Keratinocyte (primary cell): ENCODE measurements around the gene FAM169A. TPM values are rescaled to one million over a fixed set of nuclear protein-coding genes. Genes with fewer than 3 reads are reported as not detected.
"Not testable (repeated sequence)": the region's sequence is repeated elsewhere in the genome, so short reads cannot be mapped to it uniquely, and the experiment has no call there.

Source experiments
- DNase-seq: peaks from one replicate; pipeline ENCODE4 v3.0.0-alpha.2; 2011; ENCODE audit warnings: low read depth, missing footprints, low spot score
- FAIRE-seq: peaks from 2 replicates; lab custom pipeline; 2011; peaks lifted over from hg19 to GRCh38; lab: Jason Lieb, UNC
- H2AFZ ChIP-seq: 2 replicates; pipeline ENCODE4 v1.6.0; 2012; ENCODE audit warnings: low read length, control low read depth, inconsistent platforms; ENCODE audit not compliant: control insufficient read depth
- H3K27ac ChIP-seq: 2 replicates; pipeline ENCODE4 v1.5.1; 2011; ENCODE audit warnings: low read length; ENCODE audit not compliant: control insufficient read depth, insufficient read depth
- H3K27me3 ChIP-seq: 3 replicates; pipeline ENCODE4 v1.6.0; 2011; ENCODE audit warnings: low read length; ENCODE audit not compliant: control insufficient read depth, insufficient read depth; ENCODE audit errors: extremely low read depth
- H3K36me3 ChIP-seq, 2 experiments: 2 replicates in 1 of 2; 3 replicates in 1 of 2; pipeline ENCODE4 v1.5.1; 2011; ENCODE audit warnings: low read length in 2 of 2, mild to moderate bottlenecking in 1 of 2; ENCODE audit not compliant: control insufficient read depth in 2 of 2, insufficient read depth in 2 of 2; ENCODE audit errors: extremely low read depth in 1 of 2
- H3K4me1 ChIP-seq: 3 replicates; pipeline ENCODE4 v1.5.1; 2011; ENCODE audit warnings: low read length; ENCODE audit not compliant: control insufficient read depth, insufficient read depth; ENCODE audit errors: extremely low read depth
- H3K4me2 ChIP-seq: 3 replicates; pipeline ENCODE4 v1.6.0; 2011; ENCODE audit warnings: low read depth, low read length; ENCODE audit not compliant: control insufficient read depth, insufficient read depth; ENCODE audit errors: extremely low read depth
- H3K4me3 ChIP-seq, 3 experiments: fragments of 200-600 bp in 1 of 3; sonication (generic) in 1 of 3; 2 replicates in 2 of 3; 3 replicates in 1 of 3; pipeline ENCODE4 v1.5.1; 2011 to 2016; ENCODE audit warnings: low read length in 3 of 3, mild to moderate bottlenecking in 3 of 3, control low read depth in 2 of 3, inconsistent platforms in 1 of 3, low read depth in 1 of 3, mixed read lengths in 1 of 3, mixed run types in 1 of 3, moderate library complexity in 1 of 3; ENCODE audit not compliant: control insufficient read depth in 2 of 3, insufficient read depth in 2 of 3; ENCODE audit errors: extremely low read depth in 1 of 3
- H3K79me2 ChIP-seq: 2 replicates; pipeline ENCODE4 v1.6.0; 2012; ENCODE audit warnings: low read length; ENCODE audit not compliant: control insufficient read depth, insufficient read depth
- H3K9ac ChIP-seq: 3 replicates; pipeline ENCODE4 v1.6.0; 2011; ENCODE audit warnings: low read length; ENCODE audit not compliant: control insufficient read depth, insufficient read depth; ENCODE audit errors: extremely low read depth
- H3K9me1 ChIP-seq: 3 replicates; pipeline ENCODE4 v1.6.0; 2011; ENCODE audit warnings: low read length; ENCODE audit not compliant: control insufficient read depth, insufficient read depth; ENCODE audit errors: extremely low read depth
- H3K9me3 ChIP-seq: 2 replicates; pipeline ENCODE4 v1.5.1; 2012; ENCODE audit warnings: low read depth, low read length; ENCODE audit not compliant: control insufficient read depth
- H4K20me1 ChIP-seq: 3 replicates; pipeline ENCODE4 v1.6.0; 2011; ENCODE audit warnings: low read length; ENCODE audit not compliant: control insufficient read depth, insufficient read depth; ENCODE audit errors: extremely low read depth
- dilution Hi-C: fragments of 300-500 bp; cut with MboI; formaldehyde crosslinking; loops from one replicate; pipeline ENCODE4 v1.7.0; 2020; ENCODE audit warnings: low sequenced_read_pairs; ENCODE audit not compliant: extremely low pct_ligation_motif_present
- polyA plus RNA-seq, 5 experiments: library from polyadenylated mRNA; depleted of rRNA in 3 of 5; stranded (reverse) in 3 of 5; stranded (forward) in 1 of 5; unstranded in 1 of 5; fragments of >200 nt; gene quantifications; 1 replicate in 1 of 5; 2 replicates in 3 of 5; 3 replicates in 1 of 5; pipeline versions ENCODE4 v1.2.1 to v1.2.3, GENCODE V29; 2011 to 2012; ENCODE audit warnings: missing spikeins in 2 of 5, low read depth in 1 of 5, low replicate concordance in 1 of 5

The FAM169A gene
- polyA plus RNA-seq, 1 donor (not counting 4 experiments of a cell fraction or from before 2014, with no cell fraction given): 13.1 TPM

DNA sequence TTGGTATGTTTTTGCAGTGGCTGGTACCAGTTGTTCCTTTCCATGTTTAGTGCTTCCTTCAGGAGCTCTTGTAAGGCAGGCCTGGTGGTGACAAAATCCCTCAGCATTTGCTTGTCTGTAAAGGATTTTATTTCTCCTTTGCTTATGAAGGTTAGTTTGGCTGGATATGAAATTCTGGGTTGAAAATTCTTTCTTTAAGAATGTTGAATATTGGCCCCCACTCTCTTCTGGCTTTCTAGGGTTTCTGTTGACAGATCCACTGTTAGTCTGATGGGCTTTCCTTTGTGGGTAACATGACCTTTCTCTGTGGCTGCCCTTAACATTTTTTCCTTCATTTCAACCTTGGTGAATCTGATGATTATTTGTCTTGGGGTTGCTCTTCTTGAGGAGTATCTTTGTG is 43.7 kb upstream of the FAM169A start:
- H3K9ac ChIP-seq, H3K9me1 ChIP-seq, H3K9me3 ChIP-seq, H3K27ac ChIP-seq, H3K4me3 ChIP-seq, H3K79me2 ChIP-seq, dilution Hi-C loops, H3K4me1 ChIP-seq, DNase-seq, H2AFZ ChIP-seq, H3K4me2 ChIP-seq, H3K27me3 ChIP-seq, H3K36me3 ChIP-seq, H4K20me1 ChIP-seq, FAIRE-seq: not testable (repeated sequence)

DNA sequence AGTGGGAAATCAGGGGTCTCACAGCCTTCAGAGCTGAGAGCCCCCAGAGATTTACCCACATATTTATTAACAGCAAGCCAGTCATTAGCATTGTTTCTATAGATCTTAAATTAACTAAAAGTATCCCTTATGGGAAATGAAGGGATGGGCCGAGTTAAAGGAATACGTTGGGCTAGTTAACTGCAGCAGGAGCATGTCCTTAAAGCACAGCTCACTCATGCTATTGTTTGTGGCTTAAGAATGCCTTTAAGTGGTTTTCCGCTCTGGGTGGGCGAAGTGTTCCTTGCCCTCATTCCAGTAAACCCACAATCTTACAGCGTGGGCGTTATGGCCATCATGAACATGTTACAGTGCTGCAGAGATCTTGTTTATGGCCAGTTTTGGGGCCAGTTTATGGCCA is 42.0 kb upstream of the FAM169A start:
- DNase-seq, dilution Hi-C loops, H2AFZ ChIP-seq, FAIRE-seq, H3K9me1 ChIP-seq, H3K4me2 ChIP-seq, H3K4me1 ChIP-seq, H3K4me3 ChIP-seq, H3K9me3 ChIP-seq, H3K27me3 ChIP-seq, H3K9ac ChIP-seq, H3K27ac ChIP-seq, H3K36me3 ChIP-seq, H4K20me1 ChIP-seq, H3K79me2 ChIP-seq: not testable (repeated sequence)

DNA sequence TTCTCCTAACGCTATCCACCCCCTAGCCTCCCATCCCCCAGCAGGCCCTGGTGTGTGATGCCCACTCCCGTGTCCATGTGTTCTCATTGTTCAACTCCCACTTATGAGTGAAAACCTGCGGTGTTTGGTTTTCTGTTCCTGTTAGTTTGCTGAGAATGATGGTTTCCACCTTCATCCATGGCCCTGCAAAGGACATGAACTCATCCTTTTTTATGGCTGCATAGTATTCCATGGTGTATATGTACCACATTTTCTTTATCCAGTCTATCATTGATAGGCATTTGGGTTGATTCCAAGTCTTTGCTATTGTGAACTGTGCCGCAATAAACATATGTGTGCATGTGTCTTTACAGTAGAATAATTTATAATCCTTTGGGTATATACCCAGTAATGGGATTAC is 38.5 kb upstream of the FAM169A start:
- H3K4me3 ChIP-seq, H3K4me1 ChIP-seq, H3K79me2 ChIP-seq, H3K27ac ChIP-seq, H3K27me3 ChIP-seq, H4K20me1 ChIP-seq, DNase-seq, H3K9me3 ChIP-seq, H3K36me3 ChIP-seq, H3K4me2 ChIP-seq, dilution Hi-C loops, H3K9ac ChIP-seq, FAIRE-seq, H2AFZ ChIP-seq, H3K9me1 ChIP-seq: not testable (repeated sequence)
